ENCODE data around the gene AHNAK2. TPM values are rescaled to one million over a fixed set of nuclear protein-coding genes. Genes with fewer than 3 reads are reported as not detected.

AHNAK2 gene
- total RNA-seq, 1 experiment from 2014 or later = 30.8 TPM

DNA sequence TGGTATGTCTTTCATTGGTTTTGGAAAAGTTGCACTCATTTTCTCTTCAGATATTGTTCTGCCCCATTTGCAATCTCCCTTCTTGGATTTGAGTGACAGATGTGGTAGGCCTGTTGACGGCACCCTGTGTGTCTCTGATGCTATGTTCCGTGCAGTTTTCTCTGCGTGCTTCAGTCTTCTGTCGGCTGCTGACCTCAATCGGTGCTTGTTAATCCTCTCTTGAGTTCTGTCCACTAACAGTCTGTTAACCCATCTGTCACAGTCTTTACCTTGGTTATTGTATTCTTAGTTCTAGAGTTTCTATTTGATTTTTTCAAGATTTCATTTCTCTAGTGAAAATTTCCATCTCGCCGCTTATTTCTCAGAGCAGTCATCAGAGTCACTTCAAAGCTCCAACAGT is 74.2 kb downstream of the AHNAK2 start:
- no peak overlapping the region for H3K27ac ChIP-seq
- H3K27me3 ChIP-seq (ENCODE audit: insufficient read depth, low read depth) = peaks cover 34% of the 10 kb centered on the region
- ChIA-PET CTCF (no interaction called here), POLR2A (ENCODE audit: unreplicated experiment) (no interaction called here)
- no peaks in the 10 kb centered on the region for H3K9me3 ChIP-seq (ENCODE audit: insufficient read depth, low read depth)
- H3K4me2 ChIP-seq = no peak overlapping the region
- no peak overlapping the region for H3K4me3 ChIP-seq
- no TSS peak for BruUV-seq (replicated peaks)
- no peaks in the 10 kb centered on the region for H3K4me1 ChIP-seq (replicated peaks; ENCODE audit: insufficient read depth)
- peaks cover 2% of the 10 kb centered on the region; the same call in 1 of the 2 replicates for H3F3A ChIP-seq (ENCODE audit: insufficient read depth, low read depth)
- no peak overlapping the region for H2AFZ ChIP-seq
- no peak for DNase-seq
- intact Hi-C loops (cut with micrococcal nuclease; ENCODE audit: unreplicated experiment) = no loop called here
- TF ChIP-seq, protein P1, sequence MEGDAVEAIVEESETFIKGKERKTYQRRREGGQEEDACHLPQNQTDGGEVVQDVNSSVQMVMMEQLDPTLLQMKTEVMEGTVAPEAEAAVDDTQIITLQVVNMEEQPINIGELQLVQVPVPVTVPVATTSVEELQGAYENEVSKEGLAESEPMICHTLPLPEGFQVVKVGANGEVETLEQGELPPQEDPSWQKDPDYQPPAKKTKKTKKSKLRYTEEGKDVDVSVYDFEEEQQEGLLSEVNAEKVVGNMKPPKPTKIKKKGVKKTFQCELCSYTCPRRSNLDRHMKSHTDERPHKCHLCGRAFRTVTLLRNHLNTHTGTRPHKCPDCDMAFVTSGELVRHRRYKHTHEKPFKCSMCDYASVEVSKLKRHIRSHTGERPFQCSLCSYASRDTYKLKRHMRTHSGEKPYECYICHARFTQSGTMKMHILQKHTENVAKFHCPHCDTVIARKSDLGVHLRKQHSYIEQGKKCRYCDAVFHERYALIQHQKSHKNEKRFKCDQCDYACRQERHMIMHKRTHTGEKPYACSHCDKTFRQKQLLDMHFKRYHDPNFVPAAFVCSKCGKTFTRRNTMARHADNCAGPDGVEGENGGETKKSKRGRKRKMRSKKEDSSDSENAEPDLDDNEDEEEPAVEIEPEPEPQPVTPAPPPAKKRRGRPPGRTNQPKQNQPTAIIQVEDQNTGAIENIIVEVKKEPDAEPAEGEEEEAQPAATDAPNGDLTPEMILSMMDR (conservative IDR thresholded peaks at IDR 0.05) = no peak
- TF ChIP-seq EZH2 (IDR thresholded peaks at IDR 0.05; ENCODE audit: low read depth) = no peak
- no peaks in the 10 kb centered on the region for H3K36me3 ChIP-seq (ENCODE audit: low read depth)
- no peaks in the 10 kb centered on the region for H4K20me1 ChIP-seq (ENCODE audit: insufficient read depth)
- H3K9me2 ChIP-seq (ENCODE audit: insufficient read depth) = no peaks in the 10 kb centered on the region
- no peaks in the 10 kb centered on the region for H3K79me2 ChIP-seq (ENCODE audit: low read depth)

- H3K4me2 ChIP-seq = no peak overlapping the region
- no peaks in the 10 kb centered on the region for H3K9me2 ChIP-seq (ENCODE audit: insufficient read depth)
- peaks cover 20% of the 10 kb centered on the region for H3K27me3 ChIP-seq (ENCODE audit: insufficient read depth, low read depth)
- DNase-seq = no peak
- CTCF ChIA-PET = no interaction called here
- no peaks in the 10 kb centered on the region for H3K4me1 ChIP-seq (replicated peaks; ENCODE audit: insufficient read depth)
- no peak overlapping the region for H3K4me3 ChIP-seq
- TF ChIP-seq EZH2 (IDR thresholded peaks at IDR 0.05; ENCODE audit: low read depth) = no peak
- TF ChIP-seq, protein P1 (conservative IDR thresholded peaks at IDR 0.05) = no peak
- no peaks in the 10 kb centered on the region for H3K9me3 ChIP-seq (ENCODE audit: insufficient read depth, low read depth)
- POLR2A ChIA-PET (ENCODE audit: unreplicated experiment) = no interaction called here
- intact Hi-C loops (cut with micrococcal nuclease; ENCODE audit: unreplicated experiment) = no loop called here
- H4K20me1 ChIP-seq (ENCODE audit: insufficient read depth) = no peaks in the 10 kb centered on the region
- peaks cover 3% of the 10 kb centered on the region; the same call in 1 of the 2 replicates for H3F3A ChIP-seq (ENCODE audit: insufficient read depth, low read depth)
- H3K79me2 ChIP-seq (ENCODE audit: low read depth) = no peaks in the 10 kb centered on the region
- H3K36me3 ChIP-seq (ENCODE audit: low read depth) = no peaks in the 10 kb centered on the region
- H2AFZ ChIP-seq = no peak overlapping the region
- H3K27ac ChIP-seq = no peak overlapping the region
- BruUV-seq (replicated peaks) = no TSS peak
Measured at GRCh38 chr14:104900639-104901512, 77.3 kb downstream of the AHNAK2 start.

DNA sequence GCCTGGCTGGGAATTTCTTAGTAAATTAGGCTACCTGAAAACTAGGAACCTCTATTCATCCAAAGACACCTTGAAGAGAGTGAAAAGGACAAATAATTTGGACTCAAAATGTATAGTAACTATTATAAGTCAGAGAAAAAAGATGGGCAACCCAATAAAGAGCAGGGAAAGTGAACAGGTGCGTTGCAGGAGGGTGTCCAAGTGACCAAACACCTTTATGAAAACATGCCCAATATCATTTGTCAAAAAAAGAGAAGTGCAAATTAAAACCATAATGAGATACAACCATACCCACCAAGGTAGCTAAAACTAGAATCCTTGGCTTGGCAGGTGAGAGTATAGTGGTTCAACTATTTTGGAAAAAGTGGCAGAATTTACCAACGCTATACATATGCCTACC is 78.4 kb downstream of the AHNAK2 start:
- Histone ChIP-seq H3K36me3 (ENCODE audit: low read depth) (no peaks in the 10 kb centered on the region), H3K9me2 (ENCODE audit: insufficient read depth) (no peaks in the 10 kb centered on the region), H3K4me2 (no peak overlapping the region), H3F3A (ENCODE audit: insufficient read depth, low read depth) (peaks cover 3% of the 10 kb centered on the region; the same call in 1 of the 2 replicates), H3K4me1 (replicated peaks; ENCODE audit: insufficient read depth) (no peaks in the 10 kb centered on the region), H4K20me1 (ENCODE audit: insufficient read depth) (peaks cover 2% of the 10 kb centered on the region; the same call in 1 of the 2 replicates), H3K27me3 (ENCODE audit: insufficient read depth, low read depth) (peaks cover 16% of the 10 kb centered on the region), H3K79me2 (ENCODE audit: low read depth) (no peaks in the 10 kb centered on the region), H3K27ac (no peak overlapping the region), H3K4me3 (no peak overlapping the region), H2AFZ (no peak overlapping the region), H3K9me3 (ENCODE audit: insufficient read depth, low read depth) (no peaks in the 10 kb centered on the region)
- POLR2A ChIA-PET (ENCODE audit: unreplicated experiment) = interaction anchor here (0.9 kb wide), 1 partner anchor 73 kb away, joined by 16 read pairs; no protein-coding TSS in a partner anchor
- TF ChIP-seq EZH2 (IDR thresholded peaks at IDR 0.05; ENCODE audit: low read depth) = no peak
- TF ChIP-seq, protein P1 (conservative IDR thresholded peaks at IDR 0.05) = no peak
- no TSS peak for BruUV-seq (replicated peaks)
- intact Hi-C loops (cut with micrococcal nuclease; ENCODE audit: unreplicated experiment) = no loop called here
- CTCF ChIA-PET = no interaction called here
- DNase-seq = no peak
